Measurements from ENCODE around the gene CRX.
"Not testable (repeated sequence)": the region's sequence is repeated elsewhere in the genome, so short reads cannot be mapped to it uniquely, and the experiment has no call there.

The CRX gene

DNA sequence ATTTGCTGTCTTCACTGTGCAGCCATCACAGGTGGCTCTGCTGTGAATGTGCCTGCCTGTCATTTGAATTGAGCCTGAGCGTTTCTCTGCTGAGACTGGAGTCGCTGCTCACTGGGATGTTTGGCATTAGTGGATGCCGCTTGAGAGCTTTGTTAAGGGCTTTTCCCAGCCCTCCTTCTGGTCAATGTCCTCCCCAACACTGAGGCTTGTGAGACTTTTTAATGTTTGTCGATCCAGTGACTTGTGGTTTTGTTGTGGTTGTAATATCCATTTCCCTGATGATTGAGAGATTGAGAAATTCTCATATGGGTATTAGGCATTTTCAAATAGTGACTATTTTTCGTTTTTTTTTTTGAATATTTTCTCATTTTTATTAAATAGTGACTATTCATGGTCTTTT lies 39.9 kb downstream of the CRX start:
- H3K4me3 ChIP-seq (ENCODE audit: control insufficient read depth, low read depth, low read length): no peak overlapping the region
- DNase-seq (ENCODE audit: low read depth): no peak
- TF ChIP-seq, protein P1, sequence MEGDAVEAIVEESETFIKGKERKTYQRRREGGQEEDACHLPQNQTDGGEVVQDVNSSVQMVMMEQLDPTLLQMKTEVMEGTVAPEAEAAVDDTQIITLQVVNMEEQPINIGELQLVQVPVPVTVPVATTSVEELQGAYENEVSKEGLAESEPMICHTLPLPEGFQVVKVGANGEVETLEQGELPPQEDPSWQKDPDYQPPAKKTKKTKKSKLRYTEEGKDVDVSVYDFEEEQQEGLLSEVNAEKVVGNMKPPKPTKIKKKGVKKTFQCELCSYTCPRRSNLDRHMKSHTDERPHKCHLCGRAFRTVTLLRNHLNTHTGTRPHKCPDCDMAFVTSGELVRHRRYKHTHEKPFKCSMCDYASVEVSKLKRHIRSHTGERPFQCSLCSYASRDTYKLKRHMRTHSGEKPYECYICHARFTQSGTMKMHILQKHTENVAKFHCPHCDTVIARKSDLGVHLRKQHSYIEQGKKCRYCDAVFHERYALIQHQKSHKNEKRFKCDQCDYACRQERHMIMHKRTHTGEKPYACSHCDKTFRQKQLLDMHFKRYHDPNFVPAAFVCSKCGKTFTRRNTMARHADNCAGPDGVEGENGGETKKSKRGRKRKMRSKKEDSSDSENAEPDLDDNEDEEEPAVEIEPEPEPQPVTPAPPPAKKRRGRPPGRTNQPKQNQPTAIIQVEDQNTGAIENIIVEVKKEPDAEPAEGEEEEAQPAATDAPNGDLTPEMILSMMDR (IDR thresholded peaks at IDR 0.05; ENCODE audit: control insufficient read depth, insufficient read depth, low read depth, low read length, missing control alignments): no peak

GRCh38 chr19:47863514-47863936 lies 41.8 kb downstream of the CRX start:
- TF ChIP-seq, protein P1 (IDR thresholded peaks at IDR 0.05; ENCODE audit: control insufficient read depth, insufficient read depth, low read depth, low read length, missing control alignments): peak; percentile 97
- no peak for DNase-seq (ENCODE audit: low read depth)
- H3K4me3 ChIP-seq (ENCODE audit: control insufficient read depth, low read depth, low read length): no peak overlapping the region

DNA sequence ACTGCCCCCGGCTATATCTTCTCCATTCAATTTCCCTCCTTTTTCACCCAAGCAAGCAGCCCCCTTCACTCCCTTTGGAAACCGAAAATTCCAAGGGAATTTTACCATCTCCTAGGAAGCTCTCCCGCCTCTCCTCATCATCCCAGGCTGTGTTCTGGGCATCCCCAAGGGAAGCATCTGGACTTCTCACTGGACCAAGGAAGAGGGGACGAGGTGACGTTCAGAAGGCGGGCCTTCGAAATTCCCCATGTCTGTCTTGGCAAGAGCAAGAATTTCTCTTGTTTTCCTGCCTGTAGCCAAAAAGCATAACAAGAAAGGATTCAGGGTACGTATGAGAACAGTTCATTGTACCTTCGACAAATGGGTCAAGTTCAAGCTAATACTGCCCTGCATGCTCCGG lies 43.4 kb downstream of the CRX start:
- TF ChIP-seq, protein P1 (IDR thresholded peaks at IDR 0.05; ENCODE audit: control insufficient read depth, insufficient read depth, low read depth, low read length, missing control alignments): no peak
- no peak for DNase-seq (ENCODE audit: low read depth)
- H3K4me3 ChIP-seq (ENCODE audit: control insufficient read depth, low read depth, low read length): no peak overlapping the region

- TF ChIP-seq, protein P1 (IDR thresholded peaks at IDR 0.05; ENCODE audit: control insufficient read depth, insufficient read depth, low read depth, low read length, missing control alignments): no peak
These were observed 57.2 kb downstream of the CRX start for GRCh38 chr19:47878906-47879305.

GRCh38 chr19:47879385-47879784 lies 57.6 kb downstream of the CRX start:
- not testable (repeated sequence) for DNase-seq (ENCODE audit: low read depth); H3K4me3 ChIP-seq (ENCODE audit: control insufficient read depth, low read depth, low read length)

More at GRCh38 chr19:47878906-47879305, 57.2 kb downstream of the CRX start:
- no peak for DNase-seq (ENCODE audit: low read depth)
- no peak overlapping the region for H3K4me3 ChIP-seq (ENCODE audit: control insufficient read depth, low read depth, low read length)

DNA sequence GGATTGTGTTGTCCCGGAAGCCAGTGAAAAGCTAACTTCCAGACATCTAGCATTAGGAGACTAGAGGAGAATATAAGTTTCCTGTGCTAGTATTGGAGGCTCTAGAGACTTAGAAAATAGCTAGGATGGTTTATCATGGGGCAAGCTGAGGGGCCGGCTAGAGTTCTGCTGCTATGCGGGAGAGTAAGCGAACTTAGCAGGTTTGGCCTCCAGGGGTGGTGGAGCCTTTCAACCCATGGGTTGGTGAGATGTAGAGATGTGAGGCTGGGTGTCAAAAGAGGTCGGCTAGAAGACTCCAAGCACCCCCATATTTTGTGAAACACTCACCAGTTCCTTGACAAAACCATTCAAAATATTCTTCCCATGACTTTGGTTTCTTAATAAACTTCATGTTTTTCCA lies 60.0 kb downstream of the CRX start:
- no peak overlapping the region for H3K4me3 ChIP-seq (ENCODE audit: control insufficient read depth, low read depth, low read length)
- DNase-seq (ENCODE audit: low read depth): no peak
- TF ChIP-seq, protein P1 (IDR thresholded peaks at IDR 0.05; ENCODE audit: control insufficient read depth, insufficient read depth, low read depth, low read length, missing control alignments): no peak

- H3K4me3 ChIP-seq (ENCODE audit: control insufficient read depth, low read depth, low read length): no peak overlapping the region
- DNase-seq (ENCODE audit: low read depth): no peak
- TF ChIP-seq, protein P1 (IDR thresholded peaks at IDR 0.05; ENCODE audit: control insufficient read depth, insufficient read depth, low read depth, low read length, missing control alignments): no peak
These were observed 61.2 kb downstream of the CRX start for GRCh38 chr19:47882890-47883289.
